ENCODE measurements around the gene C3orf18. TPM values are rescaled to one million over a fixed set of nuclear protein-coding genes. Genes with fewer than 3 reads are reported as not detected.

C3orf18 gene
- polyA plus RNA-seq, 1 of the 3 experiments (the other 2 are of a cell fraction) = 19.7 TPM

DNA sequence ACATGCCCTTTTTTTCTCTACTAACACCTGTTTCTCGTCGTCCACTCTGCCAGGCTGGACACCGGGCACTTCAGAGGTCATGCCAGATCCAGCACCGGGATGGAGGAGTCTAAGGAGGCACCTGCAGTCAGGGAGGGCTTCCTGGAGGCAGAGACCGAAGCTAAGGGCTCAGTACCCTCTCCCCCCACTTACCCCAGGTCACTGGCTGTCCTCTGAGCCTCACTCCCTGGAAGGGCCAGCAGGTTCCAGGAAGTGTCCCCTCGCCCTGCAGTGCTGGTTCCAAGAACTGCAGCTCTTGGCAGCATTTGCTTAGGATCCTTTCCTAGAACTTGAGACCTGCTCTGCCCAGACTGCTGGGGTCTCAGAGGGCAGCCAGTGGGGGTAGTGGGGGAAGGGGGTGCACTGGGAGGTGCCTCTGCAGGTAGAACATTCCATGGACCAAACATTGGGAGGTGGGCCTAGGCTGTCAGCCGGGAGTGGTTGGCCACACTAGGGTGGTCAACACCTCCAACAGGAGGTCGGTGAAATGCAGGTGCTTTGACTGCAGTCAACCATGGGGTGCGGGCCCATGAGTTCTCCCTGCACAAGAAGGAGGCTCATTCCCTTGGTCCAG, 32.7 kb upstream of the C3orf18 start:
- WGBS (ENCODE audit: low lambda C conversion rate) = 93% methylated on average over 9 of the region's 9 CpGs
- Histone ChIP-seq H3K9me2 (no peaks in the 10 kb centered on the region), H3K9me3 (no peaks in the 10 kb centered on the region), H3K4me2 (no peak overlapping the region), H3K4me1 (ENCODE audit: control insufficient read depth in 1 of 2, insufficient read depth in 2 of 2, low read depth in 1 of 2, low read length in 1 of 2) (peaks cover 17 to 38% of the 10 kb centered on the region in 2 experiments), H2AFZ (ENCODE audit: low read depth) (peak overlapping the region; percentile 87; the same call in 1 of the 2 replicates), H3K27me3 (ENCODE audit: insufficient read depth) (no peaks in the 10 kb centered on the region), H3F3A (replicated peaks; ENCODE audit: insufficient read depth) (no peaks in the 10 kb centered on the region), H3K4me3 (ENCODE audit: low read depth in 2 of 2, low read length in 1 of 2) (no peak overlapping the region), H3K27ac (ENCODE audit: low read depth in 2 of 2, low read length in 1 of 2) (peak overlapping the region in 1 of 2 experiments; percentile 93; a peak in 2 of 4 replicates), H3K9ac (no peak overlapping the region), H3K36me3 (replicated peaks in 1 of 2; ENCODE audit: control insufficient read depth in 1 of 2, insufficient read depth in 2 of 2, low read length in 1 of 2) (no peaks in the 10 kb centered on the region), H4K20me1 (ENCODE audit: insufficient read depth) (no peaks in the 10 kb centered on the region), H3K79me2 (ENCODE audit: insufficient read depth) (no peaks in the 10 kb centered on the region)
- no peak for DNase-seq
- POLR2A ChIA-PET = interaction anchor here (1.0 to 2.8 kb wide), 4 partner anchors 10 to 31 kb away, joined by 3 to 23 read pairs (median 6); partner anchors contain the start of genes CISH and HEMK1
- TF ChIP-seq MXI1 (IDR thresholded peaks at IDR 0.05; ENCODE audit: low read depth, low read length) (no peak), FOXJ3 (CRISPR knock-in tag; IDR thresholded peaks at IDR 0.05) (no peak), EZH2phosphoT487 (IDR thresholded peaks at IDR 0.05; ENCODE audit: borderline replicate concordance, low read depth) (no peak), RFX5 (IDR thresholded peaks at IDR 0.05; ENCODE audit: low read length) (no peak), ELF1 (IDR thresholded peaks at IDR 0.05) (no peak), RAD21 (IDR thresholded peaks at IDR 0.05; ENCODE audit: low read length) (no peak), EP300 (IDR thresholded peaks at IDR 0.05; ENCODE audit: borderline replicate concordance in 1 of 2, low read depth in 1 of 2, low read length in 1 of 2) (no peak)
- TF ChIP-seq, protein P1, sequence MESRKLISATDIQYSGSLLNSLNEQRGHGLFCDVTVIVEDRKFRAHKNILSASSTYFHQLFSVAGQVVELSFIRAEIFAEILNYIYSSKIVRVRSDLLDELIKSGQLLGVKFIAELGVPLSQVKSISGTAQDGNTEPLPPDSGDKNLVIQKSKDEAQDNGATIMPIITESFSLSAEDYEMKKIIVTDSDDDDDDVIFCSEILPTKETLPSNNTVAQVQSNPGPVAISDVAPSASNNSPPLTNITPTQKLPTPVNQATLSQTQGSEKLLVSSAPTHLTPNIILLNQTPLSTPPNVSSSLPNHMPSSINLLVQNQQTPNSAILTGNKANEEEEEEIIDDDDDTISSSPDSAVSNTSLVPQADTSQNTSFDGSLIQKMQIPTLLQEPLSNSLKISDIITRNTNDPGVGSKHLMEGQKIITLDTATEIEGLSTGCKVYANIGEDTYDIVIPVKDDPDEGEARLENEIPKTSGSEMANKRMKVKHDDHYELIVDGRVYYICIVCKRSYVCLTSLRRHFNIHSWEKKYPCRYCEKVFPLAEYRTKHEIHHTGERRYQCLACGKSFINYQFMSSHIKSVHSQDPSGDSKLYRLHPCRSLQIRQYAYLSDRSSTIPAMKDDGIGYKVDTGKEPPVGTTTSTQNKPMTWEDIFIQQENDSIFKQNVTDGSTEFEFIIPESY (IDR thresholded peaks at IDR 0.05; ENCODE audit: borderline replicate concordance, low read depth) = no peak
- TF ChIP-seq, protein P2, sequence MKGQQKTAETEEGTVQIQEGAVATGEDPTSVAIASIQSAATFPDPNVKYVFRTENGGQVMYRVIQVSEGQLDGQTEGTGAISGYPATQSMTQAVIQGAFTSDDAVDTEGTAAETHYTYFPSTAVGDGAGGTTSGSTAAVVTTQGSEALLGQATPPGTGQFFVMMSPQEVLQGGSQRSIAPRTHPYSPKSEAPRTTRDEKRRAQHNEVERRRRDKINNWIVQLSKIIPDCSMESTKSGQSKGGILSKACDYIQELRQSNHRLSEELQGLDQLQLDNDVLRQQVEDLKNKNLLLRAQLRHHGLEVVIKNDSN (IDR thresholded peaks at IDR 0.05; ENCODE audit: borderline replicate concordance, low read depth) = no peak
- TF ChIP-seq, protein P3, sequence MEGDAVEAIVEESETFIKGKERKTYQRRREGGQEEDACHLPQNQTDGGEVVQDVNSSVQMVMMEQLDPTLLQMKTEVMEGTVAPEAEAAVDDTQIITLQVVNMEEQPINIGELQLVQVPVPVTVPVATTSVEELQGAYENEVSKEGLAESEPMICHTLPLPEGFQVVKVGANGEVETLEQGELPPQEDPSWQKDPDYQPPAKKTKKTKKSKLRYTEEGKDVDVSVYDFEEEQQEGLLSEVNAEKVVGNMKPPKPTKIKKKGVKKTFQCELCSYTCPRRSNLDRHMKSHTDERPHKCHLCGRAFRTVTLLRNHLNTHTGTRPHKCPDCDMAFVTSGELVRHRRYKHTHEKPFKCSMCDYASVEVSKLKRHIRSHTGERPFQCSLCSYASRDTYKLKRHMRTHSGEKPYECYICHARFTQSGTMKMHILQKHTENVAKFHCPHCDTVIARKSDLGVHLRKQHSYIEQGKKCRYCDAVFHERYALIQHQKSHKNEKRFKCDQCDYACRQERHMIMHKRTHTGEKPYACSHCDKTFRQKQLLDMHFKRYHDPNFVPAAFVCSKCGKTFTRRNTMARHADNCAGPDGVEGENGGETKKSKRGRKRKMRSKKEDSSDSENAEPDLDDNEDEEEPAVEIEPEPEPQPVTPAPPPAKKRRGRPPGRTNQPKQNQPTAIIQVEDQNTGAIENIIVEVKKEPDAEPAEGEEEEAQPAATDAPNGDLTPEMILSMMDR (IDR thresholded peaks at IDR 0.05) = no peak
- CTCF ChIA-PET = interaction anchor here (7.1 to 25.1 kb wide), 2 partner anchors 14 to 31 kb away, joined by 111 to 648 read pairs; partner anchors contain the start of genes C3orf18, CISH, HEMK1 and MAPKAPK3

DNA sequence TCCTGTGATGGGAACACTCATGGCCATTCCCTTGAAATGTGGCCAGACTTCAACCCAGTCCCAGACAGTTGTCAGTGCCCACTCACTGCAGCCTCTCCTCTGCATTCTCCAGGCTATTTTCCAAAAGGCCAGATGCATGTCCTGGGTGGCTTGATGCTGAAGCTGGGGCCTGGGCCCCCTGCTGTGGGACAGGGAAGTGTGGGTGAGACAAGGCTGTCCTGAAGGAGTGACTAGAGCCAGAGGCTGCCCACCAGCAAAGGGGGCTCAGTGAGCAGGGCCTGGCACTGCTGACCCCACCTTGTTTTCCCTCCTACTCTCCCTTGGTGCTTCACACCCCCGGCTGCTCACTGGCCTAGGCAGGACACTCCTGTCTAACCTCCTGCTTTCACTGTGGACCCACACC, 32.2 kb upstream of the C3orf18 start:
- ChIA-PET POLR2A (no interaction called here), CTCF (interaction anchor here (1.1 to 25.1 kb wide), 5 partner anchors 9 to 31 kb away, joined by 4 to 648 read pairs (median 12); partner anchors contain the start of genes C3orf18, CISH, HEMK1 and MAPKAPK3)
- H3K4me3 ChIP-seq (ENCODE audit: low read depth in 2 of 2, low read length in 1 of 2) = no peak overlapping the region
- no peak overlapping the region for H2AFZ ChIP-seq (ENCODE audit: low read depth)
- no peaks in the 10 kb centered on the region for H3K79me2 ChIP-seq (ENCODE audit: insufficient read depth)
- H3K4me2 ChIP-seq = no peak overlapping the region
- H4K20me1 ChIP-seq (ENCODE audit: insufficient read depth) = no peaks in the 10 kb centered on the region
- H3K9me2 ChIP-seq = no peaks in the 10 kb centered on the region
- no peaks in the 10 kb centered on the region for H3K27me3 ChIP-seq (ENCODE audit: insufficient read depth)
- 100% methylated on average over 1 of the region's 1 CpG for WGBS (ENCODE audit: low lambda C conversion rate)
- H3K36me3 ChIP-seq (replicated peaks in 1 of 2; ENCODE audit: control insufficient read depth in 1 of 2, insufficient read depth in 2 of 2, low read length in 1 of 2) = no peaks in the 10 kb centered on the region
- no peaks in the 10 kb centered on the region for H3K9me3 ChIP-seq
- H3K27ac ChIP-seq (ENCODE audit: low read depth in 2 of 2, low read length in 1 of 2) = peak overlapping the region in 1 of 2 experiments; percentile 44; a peak in 1 of 4 replicates
- peaks cover 17 to 38% of the 10 kb centered on the region in 2 experiments for H3K4me1 ChIP-seq (ENCODE audit: control insufficient read depth in 1 of 2, insufficient read depth in 2 of 2, low read depth in 1 of 2, low read length in 1 of 2)
- TF ChIP-seq SMC3 (IDR thresholded peaks at IDR 0.05; ENCODE audit: low read depth, low read length) (no peak), FOXJ3 (CRISPR knock-in tag; IDR thresholded peaks at IDR 0.05) (no peak), POLR2AphosphoS5 (IDR thresholded peaks at IDR 0.05; ENCODE audit: low read depth, low read length) (no peak), GATA2 (CRISPR knock-in tag; IDR thresholded peaks at IDR 0.05) (no peak)
- TF ChIP-seq, protein P1 (IDR thresholded peaks at IDR 0.05; ENCODE audit: borderline replicate concordance, low read depth) = no peak
- H3F3A ChIP-seq (replicated peaks; ENCODE audit: insufficient read depth) = no peaks in the 10 kb centered on the region
- DNase-seq = no peak
- H3K9ac ChIP-seq = no peak overlapping the region
